Measurements from ENCODE around the gene C16orf74. TPM values are rescaled to one million over a fixed set of nuclear protein-coding genes. Genes with fewer than 3 reads are reported as not detected.

C16orf74 gene
- total RNA-seq, 1 donor from 2014 or later: 1.6 TPM

GRCh38 chr16:85658504-85659326 lies 92.2 kb downstream of the C16orf74 start:
- no peak overlapping the region for H3K4me3 Mint-ChIP-seq (ENCODE audit: unreplicated experiment)
- no peaks in the 10 kb centered on the region for H3K27me3 Mint-ChIP-seq (ENCODE audit: low read depth)
- no peak for TF ChIP-seq CTCF (IDR thresholded peaks at IDR 0.05)
- peak; percentile 72 for DNase-seq (ENCODE audit: low spot score)
- H3K4me1 Mint-ChIP-seq (ENCODE audit: low read depth): no peaks in the 10 kb centered on the region
- peaks cover 10% of the 10 kb centered on the region for H3K36me3 Mint-ChIP-seq (ENCODE audit: low read depth)
- H3K9me3 Mint-ChIP-seq (ENCODE audit: low read depth): no peaks in the 10 kb centered on the region
- H3K27ac Mint-ChIP-seq (ENCODE audit: unreplicated experiment): no peak overlapping the region

- Mint-ChIP-seq H3K4me3 (ENCODE audit: unreplicated experiment) (no peak overlapping the region), H3K36me3 (ENCODE audit: low read depth) (peaks cover 7% of the 10 kb centered on the region), H3K9me3 (ENCODE audit: low read depth) (no peaks in the 10 kb centered on the region), H3K27ac (ENCODE audit: unreplicated experiment) (no peak overlapping the region), H3K27me3 (ENCODE audit: low read depth) (no peaks in the 10 kb centered on the region), H3K4me1 (ENCODE audit: low read depth) (no peaks in the 10 kb centered on the region)
- no peak for TF ChIP-seq CTCF (IDR thresholded peaks at IDR 0.05)
- peak; percentile 72 for DNase-seq (ENCODE audit: low spot score)
Observed at GRCh38 chr16:85657996-85658395, 92.9 kb downstream of the C16orf74 start.

Small RNA genes lying within 50 kb of the gene (microRNA-seq; reads per million reads assigned to microRNA genes)
- not detected for gene MIR1910 (ENCODE audit: borderline number of aligned reads)

Other genes starting within 250 kb of the C16orf74 start
- gene GSE1, start 137.8 kb downstream of the C16orf74 start, total RNA-seq: 22.6 to 37.1 TPM (median 24.0 TPM) in 3 replicates
- 3.1 to 10.9 TPM (median 3.8 TPM) in 3 replicates for gene GINS2, start 62.1 kb downstream of the C16orf74 start, total RNA-seq
- gene EMC8, start 48.4 kb upstream of the C16orf74 start, total RNA-seq: 26.3 to 30.1 TPM (median 27.4 TPM) in 3 replicates
- 341 to 345 TPM (median 344 TPM) in 3 replicates for gene COX4I1, start 48.6 kb upstream of the C16orf74 start, total RNA-seq
- not detected in 3 replicates for gene IRF8, start 148.1 kb upstream of the C16orf74 start, total RNA-seq

All from chondrocyte (in vitro differentiated cells).